ENCODE data around the gene SLC12A8.
A peak's percentile ranks its signal among the peaks of the same experiment; 100 is the strongest.

The SLC12A8 gene

DNA sequence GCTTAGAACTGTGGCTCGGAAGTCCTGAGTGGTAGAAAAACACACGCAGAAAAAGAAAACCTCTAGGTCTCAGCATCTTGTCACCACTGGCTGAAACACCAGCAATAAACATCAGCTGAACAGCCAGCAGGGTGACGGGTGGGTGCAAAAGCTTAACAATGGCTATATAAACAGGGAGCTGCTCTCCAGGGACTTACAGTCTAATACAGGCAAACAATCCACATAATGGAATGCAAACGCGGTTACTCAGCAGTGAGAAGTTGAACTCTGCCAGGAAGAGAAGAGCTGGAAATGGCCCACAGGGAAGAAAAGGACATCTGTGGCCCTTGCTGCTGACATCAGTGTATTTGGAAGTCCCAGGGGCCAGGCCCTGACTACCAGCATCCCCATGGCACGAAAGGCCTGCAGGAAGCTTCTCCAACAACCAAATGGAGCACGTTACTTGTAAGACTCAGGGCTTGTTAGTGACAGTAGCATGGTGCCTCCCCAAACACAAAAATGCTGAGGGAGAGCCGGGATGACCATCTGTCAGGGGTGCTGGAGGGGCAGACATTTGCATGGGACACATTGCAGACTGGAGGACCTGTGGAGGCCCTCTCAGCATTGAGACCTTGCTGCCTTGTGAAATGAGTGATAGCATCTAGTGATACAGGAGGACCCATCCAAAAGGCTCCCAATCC lies 159.8 kb downstream of the SLC12A8 start:
- DNase-seq (ENCODE audit: low read depth in 2 of 2) = no peak

DNA sequence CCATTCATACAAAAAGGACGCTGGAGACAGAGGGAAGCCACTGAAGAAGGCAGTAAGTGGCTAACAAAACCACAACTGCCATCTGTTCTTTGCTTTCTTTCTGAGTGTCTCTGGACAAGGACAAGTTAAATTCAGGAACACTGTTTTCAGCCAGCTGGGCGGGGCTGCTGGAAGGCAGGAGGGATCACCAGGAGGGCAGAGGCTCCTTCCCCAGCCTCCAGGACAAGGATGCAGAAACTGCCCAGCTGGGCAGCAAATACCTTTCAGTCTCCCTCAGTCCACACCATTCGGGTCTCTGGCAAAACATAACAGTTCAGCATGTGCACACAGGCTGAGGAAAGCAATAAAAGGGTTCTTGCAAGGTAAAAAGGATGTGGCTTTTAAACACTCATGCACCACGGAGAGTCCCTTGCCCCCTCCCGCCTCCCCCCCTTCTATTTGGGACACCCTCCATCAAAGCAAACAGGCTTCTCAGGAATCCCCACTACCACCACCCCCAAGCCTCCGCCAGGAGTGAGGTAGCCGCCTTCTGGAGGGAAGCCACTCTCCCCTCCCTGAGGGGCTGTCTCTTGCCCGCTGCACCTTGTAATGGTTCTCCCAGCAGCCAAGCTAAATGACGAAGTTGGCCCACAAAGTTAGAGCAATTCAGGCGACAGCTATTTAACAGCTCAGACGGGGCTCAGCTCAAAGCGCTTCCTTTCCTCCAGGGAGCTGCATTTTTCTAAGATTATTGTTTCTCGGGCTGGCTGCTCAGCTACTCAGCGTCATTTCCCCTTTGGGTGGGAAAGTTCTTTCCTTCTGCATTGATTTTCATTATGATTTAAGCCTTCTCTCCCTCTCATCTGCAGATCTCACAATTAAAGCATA lies 160.6 kb downstream of the SLC12A8 start:
- DNase-seq (ENCODE audit: low read depth in 2 of 2) = peak; percentile 31 to 36

- no peak for DNase-seq (ENCODE audit: low read depth in 2 of 2)
These were observed 161.3 kb downstream of the SLC12A8 start for GRCh38 chr3:125051205-125051604.

GRCh38 chr3:125050488-125051090 lies 162.0 kb downstream of the SLC12A8 start:
- DNase-seq (ENCODE audit: low read depth in 2 of 2) = no peak

DNA sequence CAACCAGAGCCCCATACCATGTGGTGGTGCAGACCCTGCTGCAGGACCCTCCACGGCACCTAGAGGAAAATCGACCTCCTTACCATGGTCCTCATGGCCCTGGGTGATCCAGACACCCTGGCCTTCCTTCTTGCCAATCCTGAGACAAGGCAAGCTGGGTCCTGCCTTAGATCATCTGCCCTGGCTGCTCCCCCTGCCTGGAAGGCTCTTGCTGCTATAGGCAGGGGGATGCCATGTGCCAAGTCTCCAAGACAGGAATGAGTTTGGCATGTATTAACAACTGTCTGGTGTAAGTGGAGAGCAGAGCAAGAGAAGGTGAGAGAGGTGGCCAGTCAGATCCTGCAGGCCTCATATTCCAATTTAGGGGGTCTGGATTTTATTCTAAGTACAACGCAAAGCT lies 164.3 kb downstream of the SLC12A8 start:
- no peak for DNase-seq (ENCODE audit: low read depth in 2 of 2)

DNA sequence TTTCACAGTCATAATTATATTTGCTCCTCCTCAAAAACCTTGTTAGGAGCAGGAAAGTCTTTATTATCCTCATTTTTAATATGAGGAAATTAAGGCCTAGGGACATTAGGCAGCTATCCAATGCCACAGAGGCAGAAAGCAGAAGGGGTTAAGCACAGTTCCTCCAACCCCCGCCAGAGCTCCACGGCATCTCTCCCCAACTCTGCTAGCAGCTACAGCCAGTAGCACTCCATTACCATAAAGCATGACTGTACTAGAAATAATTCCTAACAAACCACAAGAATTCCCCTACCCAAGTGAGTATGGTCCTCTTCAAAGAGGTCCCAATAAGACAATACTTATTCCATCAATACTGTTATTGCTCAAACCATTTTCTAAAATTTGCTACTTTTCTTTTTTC lies 166.6 kb downstream of the SLC12A8 start:
- no peak for DNase-seq (ENCODE audit: low read depth in 2 of 2)

DNA sequence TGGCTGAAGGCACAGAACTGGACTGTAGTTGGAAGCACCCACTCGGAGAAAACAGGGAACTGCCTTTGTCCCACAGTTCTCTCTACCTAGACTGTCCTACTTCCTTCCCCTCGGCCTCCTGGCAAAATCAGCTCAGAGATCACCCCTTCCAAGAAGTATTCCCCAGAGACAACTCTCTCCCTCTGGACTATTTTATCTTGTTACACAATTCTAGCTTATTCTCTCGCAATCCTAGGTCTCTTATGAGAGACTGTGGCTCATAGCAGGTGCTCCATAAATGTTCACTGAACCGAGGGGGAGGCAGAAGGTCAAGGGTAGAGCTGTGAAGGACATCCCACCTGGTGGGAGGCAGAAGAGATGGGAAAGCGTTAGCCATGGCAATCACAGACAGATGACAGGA lies 167.4 kb downstream of the SLC12A8 start:
- no peak for DNase-seq (ENCODE audit: low read depth in 2 of 2)

DNA sequence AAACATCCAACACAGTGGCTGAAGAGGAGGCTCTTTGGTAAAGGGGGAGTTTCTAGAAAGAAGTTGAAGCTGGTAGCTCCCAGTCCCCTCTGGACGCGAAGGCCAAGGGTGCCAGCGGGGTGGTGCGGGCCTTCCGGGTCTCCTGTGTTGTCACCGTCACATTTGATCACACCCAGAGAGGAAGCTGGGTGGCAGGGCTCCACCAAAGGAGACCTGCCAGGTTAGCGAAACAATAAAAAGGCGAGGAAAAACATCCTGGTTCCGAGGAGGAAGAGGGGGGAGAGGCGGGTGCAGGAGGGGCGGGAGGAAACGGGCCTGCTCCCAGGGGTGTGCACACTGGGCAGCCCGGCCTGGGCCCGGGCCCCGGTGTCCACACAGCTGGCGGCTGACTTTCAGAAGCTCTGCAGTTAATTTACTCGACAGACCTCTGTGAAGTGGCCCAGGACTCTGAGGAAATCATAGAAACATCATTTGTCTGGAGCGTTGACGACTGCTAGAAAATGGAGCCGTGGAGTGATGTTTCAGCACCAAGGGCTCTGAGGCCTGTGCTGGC lies 168.9 kb downstream of the SLC12A8 start:
- DNase-seq (ENCODE audit: low read depth in 2 of 2) = no peak

- DNase-seq (ENCODE audit: low read depth in 2 of 2) = no peak
These were observed 169.7 kb downstream of the SLC12A8 start for GRCh38 chr3:125042725-125043406.

DNA sequence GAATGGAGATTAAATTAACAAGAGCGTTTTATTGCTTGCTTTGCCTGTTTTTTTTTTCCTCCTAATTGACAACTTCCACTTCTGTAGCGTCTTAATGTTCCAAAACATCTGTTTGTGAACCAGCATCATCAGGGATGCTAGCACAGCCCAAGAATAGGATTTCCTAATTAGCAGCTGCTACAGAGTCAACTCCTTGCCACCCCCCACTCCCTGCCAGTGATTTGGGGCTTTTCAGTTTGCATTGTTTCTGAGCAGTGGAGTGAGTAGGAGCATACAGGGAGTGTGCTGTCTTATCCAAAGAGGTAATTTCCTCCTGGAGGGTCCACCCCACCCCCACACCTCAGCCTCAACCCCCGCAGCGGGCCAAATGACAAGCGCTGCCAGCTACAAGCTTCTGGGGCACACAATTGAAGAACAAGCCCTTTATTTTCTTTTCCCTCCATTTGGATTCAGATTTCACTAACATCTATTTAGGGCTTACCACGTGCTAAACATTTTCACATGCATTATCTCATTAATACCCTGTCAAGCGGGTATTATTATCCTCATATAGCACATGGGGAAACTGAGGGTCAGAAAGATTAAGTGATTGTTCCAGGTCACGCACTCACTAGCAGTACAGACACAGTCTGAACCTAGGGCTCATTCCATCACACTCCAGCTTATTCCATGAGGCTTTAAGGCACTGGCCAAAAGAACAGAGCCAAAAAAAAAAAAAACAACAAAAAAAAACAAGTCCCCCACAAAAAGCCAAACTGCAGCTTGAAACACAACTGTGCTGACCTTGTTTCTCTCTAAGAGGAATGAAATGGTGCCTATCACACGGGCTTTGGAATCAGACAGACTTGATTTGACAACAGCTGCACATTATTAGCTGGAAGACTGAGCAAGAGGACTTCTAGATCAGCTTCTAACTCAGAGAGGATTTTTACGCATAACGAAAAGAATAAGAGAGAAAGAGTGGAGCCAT lies 173.1 kb downstream of the SLC12A8 start:
- no peak for DNase-seq (ENCODE audit: low read depth in 2 of 2)

DNA sequence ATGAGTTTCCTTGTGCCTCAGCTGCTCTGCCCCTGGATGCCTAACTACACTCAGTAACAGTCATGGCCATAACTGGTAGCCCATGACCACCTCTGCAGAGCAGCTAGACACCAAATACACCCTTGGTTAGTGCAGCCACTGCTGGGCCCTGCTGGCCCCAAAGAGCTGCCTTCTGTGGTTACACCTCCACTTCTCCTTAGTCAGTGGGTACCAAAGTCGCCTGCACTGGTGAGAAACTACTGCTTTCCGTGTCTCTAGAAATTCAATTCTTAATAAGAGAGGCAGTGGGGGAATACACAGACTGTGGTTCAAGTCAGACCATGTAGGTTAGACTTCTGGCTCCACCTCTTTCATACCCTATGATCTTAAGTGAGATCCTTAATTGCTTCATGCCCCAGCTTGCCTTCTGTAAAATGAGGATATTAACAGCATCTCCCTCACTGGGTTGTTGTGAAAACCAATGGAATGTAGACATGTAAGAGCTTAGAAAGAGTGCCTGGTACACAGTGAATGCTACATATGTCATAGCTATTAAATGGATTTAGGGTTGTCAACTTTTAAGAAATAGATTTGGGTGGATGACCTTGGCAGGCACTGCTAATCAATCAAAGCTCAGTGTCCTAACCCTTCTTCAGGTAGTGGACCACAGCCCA lies 174.9 kb downstream of the SLC12A8 start:
- DNase-seq (ENCODE audit: low read depth in 2 of 2) = no peak

DNA sequence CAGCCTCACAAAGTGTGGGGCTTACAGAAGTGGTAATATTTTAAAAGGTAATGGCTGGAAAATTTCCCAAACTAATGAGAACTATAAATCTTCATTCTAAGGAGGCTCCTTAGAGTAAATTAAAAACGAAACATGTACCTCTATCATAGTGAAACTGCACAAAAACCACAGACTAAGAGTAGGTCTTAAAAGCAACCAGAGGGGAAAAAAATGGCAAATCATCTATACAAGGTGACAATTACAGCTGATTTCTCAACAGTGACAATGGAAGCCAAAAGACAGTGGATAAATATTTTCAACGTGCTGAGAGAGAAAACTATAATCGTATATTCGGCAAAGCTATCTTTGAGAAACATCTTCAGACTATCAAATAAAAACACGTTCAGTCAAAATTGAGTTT lies 177.3 kb downstream of the SLC12A8 start:
- DNase-seq (ENCODE audit: low read depth in 2 of 2) = no peak

DNA sequence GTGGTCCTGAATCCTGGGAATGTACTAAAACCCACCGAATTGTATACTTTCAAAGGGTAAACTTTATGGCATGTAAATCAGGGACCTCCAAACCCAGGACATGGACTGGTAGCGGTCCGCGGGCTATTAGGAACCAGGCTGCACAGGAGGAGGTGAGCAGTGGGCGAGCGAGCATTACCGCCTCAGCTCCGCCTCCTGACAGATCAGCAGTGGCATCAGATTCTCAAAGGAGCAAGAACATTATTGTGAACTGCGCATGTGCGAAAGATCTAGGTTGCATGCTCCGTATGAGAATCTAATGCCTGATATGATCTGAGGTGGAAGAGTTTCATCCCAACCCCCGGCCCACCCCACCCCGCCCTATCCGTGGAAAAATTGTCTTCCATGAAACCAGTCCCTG lies 178.9 kb downstream of the SLC12A8 start:
- no peak for DNase-seq (ENCODE audit: low read depth in 2 of 2)

DNA sequence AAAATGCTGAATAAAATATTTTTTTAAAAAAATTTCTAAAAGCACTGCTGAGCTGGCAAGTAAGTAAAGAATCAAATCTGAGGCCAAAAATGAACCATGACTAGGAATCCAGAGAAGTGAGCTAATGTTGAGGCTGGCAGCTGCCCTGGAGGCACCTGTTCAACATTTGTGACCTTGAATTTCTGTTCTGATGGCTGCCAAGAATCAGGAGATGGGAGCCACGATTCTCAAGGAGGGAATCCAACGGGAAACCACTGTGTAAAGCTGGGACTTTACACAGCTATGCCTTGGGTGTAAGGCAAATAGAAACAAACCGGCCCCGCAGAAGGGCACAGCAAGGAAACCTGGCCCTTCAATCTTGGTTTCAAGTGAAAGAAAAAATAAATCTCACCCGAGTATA lies 179.4 kb downstream of the SLC12A8 start:
- no peak for DNase-seq (ENCODE audit: low read depth in 2 of 2)

- no peak for DNase-seq (ENCODE audit: low read depth in 2 of 2)
These were observed 179.9 kb downstream of the SLC12A8 start for GRCh38 chr3:125032683-125033082.

Measured in stimulated activated CD4-positive, alpha-beta T cell treated with anti-CD3 and anti-CD28 coated beads, Interleukin-15, amount 100 ng/mL, for 48 hours (primary cell).